KMS-11 (cell line): ENCODE measurements around the gene EPS15.

Experiments used
- H2AFZ ChIP-seq: fragments of 200-600 bp; sonication (generic); 2 replicates; pipeline ENCODE4 v1.6.1; 2016; ENCODE audit warnings: antibody characterized with exemption, mixed run types, low read depth
- H3K27ac ChIP-seq: fragments of 200-600 bp; sonication (generic); 2 replicates; pipeline ENCODE4 v1.6.1; 2016; ENCODE audit warnings: mild to moderate bottlenecking, mixed run types
- H3K27me3 ChIP-seq: fragments of 200-600 bp; sonication (generic); 2 replicates; pipeline ENCODE4 v1.6.1; 2017; ENCODE audit warnings: mild to moderate bottlenecking, low read depth, mixed run types, moderate library complexity; ENCODE audit not compliant: insufficient read depth
- H3K36me3 ChIP-seq: fragments of 200-600 bp; sonication (generic); 2 replicates; pipeline ENCODE4 v1.6.1; 2017; ENCODE audit warnings: mild to moderate bottlenecking, mixed run types; ENCODE audit not compliant: insufficient read depth
- H3K4me1 ChIP-seq: fragments of 200-600 bp; sonication (generic); 2 replicates; pipeline ENCODE4 v1.6.1; 2016; ENCODE audit warnings: mild to moderate bottlenecking, low read depth, mixed run types; ENCODE audit not compliant: poor library complexity, severe bottlenecking
- H3K4me2 ChIP-seq: fragments of 200-600 bp; sonication (generic); 2 replicates; pipeline ENCODE4 v1.7.0; 2016; ENCODE audit warnings: mild to moderate bottlenecking, mixed run types
- H3K4me3 ChIP-seq: fragments of 200-600 bp; sonication (generic); IDR thresholded peaks from 2 replicates; pipeline ENCODE4 v1.6.1; 2017; ENCODE audit warnings: low read depth, low read length, mixed read lengths; ENCODE audit not compliant: insufficient read depth
- H3K79me2 ChIP-seq: fragments of 200-600 bp; sonication (generic); 2 replicates; pipeline ENCODE4 v1.6.1; 2016; ENCODE audit warnings: low read depth, mixed run types; ENCODE audit not compliant: insufficient read depth
- H3K9ac ChIP-seq: fragments of 200-600 bp; sonication (generic); 2 replicates; pipeline ENCODE4 v1.6.1; 2016; ENCODE audit warnings: mild to moderate bottlenecking, mixed run types
- H4K20me1 ChIP-seq: fragments of 200-600 bp; sonication (generic); 2 replicates; pipeline ENCODE4 v1.6.1; 2016; ENCODE audit warnings: mild to moderate bottlenecking, mixed run types; ENCODE audit not compliant: insufficient read depth
- TF ChIP-seq, protein P1 (sequence below): fragments of 200-600 bp; sonication (generic); conservative IDR thresholded peaks from 2 replicates; pipeline ENCODE4 v1.6.1; 2017; ENCODE audit warnings: low read depth, mild to moderate bottlenecking, antibody characterized with exemption, low read length, moderate library complexity, mixed read lengths

EPS15 gene

DNA sequence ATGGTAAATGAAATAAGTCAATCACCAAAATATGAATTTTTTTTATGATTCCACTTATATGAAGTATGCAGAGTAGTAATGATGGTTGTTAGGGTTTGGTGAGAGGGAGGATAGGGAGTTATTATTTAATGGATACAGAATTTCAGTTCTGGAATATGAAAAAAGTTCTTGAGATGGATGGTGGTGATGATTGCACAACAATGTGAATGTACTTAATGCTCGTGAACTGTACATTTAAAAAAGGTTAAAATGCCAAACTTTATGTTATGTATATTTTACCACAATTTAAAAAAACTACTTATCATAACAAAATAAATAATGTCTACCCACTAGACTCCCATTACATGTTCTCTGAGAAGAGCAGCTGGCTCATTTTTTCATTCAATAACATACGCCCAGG is 133.3 kb downstream of the EPS15 start:
- TF ChIP-seq, protein P1, sequence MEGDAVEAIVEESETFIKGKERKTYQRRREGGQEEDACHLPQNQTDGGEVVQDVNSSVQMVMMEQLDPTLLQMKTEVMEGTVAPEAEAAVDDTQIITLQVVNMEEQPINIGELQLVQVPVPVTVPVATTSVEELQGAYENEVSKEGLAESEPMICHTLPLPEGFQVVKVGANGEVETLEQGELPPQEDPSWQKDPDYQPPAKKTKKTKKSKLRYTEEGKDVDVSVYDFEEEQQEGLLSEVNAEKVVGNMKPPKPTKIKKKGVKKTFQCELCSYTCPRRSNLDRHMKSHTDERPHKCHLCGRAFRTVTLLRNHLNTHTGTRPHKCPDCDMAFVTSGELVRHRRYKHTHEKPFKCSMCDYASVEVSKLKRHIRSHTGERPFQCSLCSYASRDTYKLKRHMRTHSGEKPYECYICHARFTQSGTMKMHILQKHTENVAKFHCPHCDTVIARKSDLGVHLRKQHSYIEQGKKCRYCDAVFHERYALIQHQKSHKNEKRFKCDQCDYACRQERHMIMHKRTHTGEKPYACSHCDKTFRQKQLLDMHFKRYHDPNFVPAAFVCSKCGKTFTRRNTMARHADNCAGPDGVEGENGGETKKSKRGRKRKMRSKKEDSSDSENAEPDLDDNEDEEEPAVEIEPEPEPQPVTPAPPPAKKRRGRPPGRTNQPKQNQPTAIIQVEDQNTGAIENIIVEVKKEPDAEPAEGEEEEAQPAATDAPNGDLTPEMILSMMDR: no peak
- no peaks in the 10 kb centered on the region for H3K79me2 ChIP-seq
- H3K4me1 ChIP-seq: no peaks in the 10 kb centered on the region
- no peak overlapping the region for H3K27ac ChIP-seq
- no peaks in the 10 kb centered on the region for H3K36me3 ChIP-seq
- H3K9ac ChIP-seq: no peak overlapping the region
- no peak overlapping the region for H3K4me2 ChIP-seq
- H2AFZ ChIP-seq: no peak overlapping the region
- no peak overlapping the region for H3K4me3 ChIP-seq
- H3K27me3 ChIP-seq: no peaks in the 10 kb centered on the region
- H4K20me1 ChIP-seq: no peaks in the 10 kb centered on the region

DNA sequence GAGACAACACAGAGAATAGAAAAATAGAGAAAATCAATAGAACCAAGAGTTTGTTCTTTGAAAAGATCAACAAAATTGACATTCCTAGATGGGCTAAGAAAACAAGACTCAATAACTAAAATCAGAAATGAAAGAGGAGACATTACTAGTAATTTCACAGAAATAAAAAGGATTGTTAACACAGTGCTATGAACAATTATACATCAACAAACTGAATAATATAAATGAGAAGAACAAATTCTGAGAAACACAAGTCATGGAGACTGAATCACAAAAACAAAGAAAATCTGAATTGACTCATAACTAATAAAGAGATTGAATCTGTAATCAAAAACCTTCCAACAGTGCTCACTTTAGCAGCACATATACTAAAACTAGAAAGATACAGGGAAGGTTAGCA is 137.1 kb downstream of the EPS15 start:
- no peak overlapping the region for H3K4me3 ChIP-seq
- H3K27ac ChIP-seq: no peak overlapping the region
- H3K79me2 ChIP-seq: no peaks in the 10 kb centered on the region
- H3K4me1 ChIP-seq: no peaks in the 10 kb centered on the region
- no peak overlapping the region for H2AFZ ChIP-seq
- H3K9ac ChIP-seq: no peak overlapping the region
- H3K36me3 ChIP-seq: no peaks in the 10 kb centered on the region
- TF ChIP-seq, protein P1: no peak
- H3K27me3 ChIP-seq: no peaks in the 10 kb centered on the region
- no peak overlapping the region for H3K4me2 ChIP-seq
- H4K20me1 ChIP-seq: no peaks in the 10 kb centered on the region

- H3K4me3 ChIP-seq: no peak overlapping the region
- H4K20me1 ChIP-seq: no peaks in the 10 kb centered on the region
- no peak overlapping the region for H3K27ac ChIP-seq
- no peaks in the 10 kb centered on the region for H3K27me3 ChIP-seq
- no peaks in the 10 kb centered on the region for H3K4me1 ChIP-seq
- H3K79me2 ChIP-seq: no peaks in the 10 kb centered on the region
- no peak overlapping the region for H2AFZ ChIP-seq
- no peak overlapping the region for H3K9ac ChIP-seq
- no peaks in the 10 kb centered on the region for H3K36me3 ChIP-seq
- no peak overlapping the region for H3K4me2 ChIP-seq
- TF ChIP-seq, protein P1: no peak
Measured at GRCh38 chr1:51380936-51381335, 138.1 kb downstream of the EPS15 start.

- Histone ChIP-seq H3K9ac (no peak overlapping the region), H3K27me3 (no peaks in the 10 kb centered on the region), H3K79me2 (no peaks in the 10 kb centered on the region), H3K4me1 (no peaks in the 10 kb centered on the region), H2AFZ (no peak overlapping the region), H3K27ac (no peak overlapping the region), H3K4me3 (no peak overlapping the region), H3K4me2 (no peak overlapping the region), H4K20me1 (no peaks in the 10 kb centered on the region), H3K36me3 (no peaks in the 10 kb centered on the region)
- TF ChIP-seq, protein P1: no peak
Measured at GRCh38 chr1:51378871-51379270, 140.2 kb downstream of the EPS15 start.
